ELF-1 (cell line): ENCODE results near the gene CDX1.

Source experiments
- DNase-seq: peaks from one replicate; pipeline ENCODE4 v3.0.0-alpha.2; 2016; ENCODE audit warnings: low read depth, low spot score

The CDX1 gene

GRCh38 chr5:150162142-150162513, 4.5 kb upstream of the CDX1 start:
- DNase-seq, result peak; percentile 64

DNA sequence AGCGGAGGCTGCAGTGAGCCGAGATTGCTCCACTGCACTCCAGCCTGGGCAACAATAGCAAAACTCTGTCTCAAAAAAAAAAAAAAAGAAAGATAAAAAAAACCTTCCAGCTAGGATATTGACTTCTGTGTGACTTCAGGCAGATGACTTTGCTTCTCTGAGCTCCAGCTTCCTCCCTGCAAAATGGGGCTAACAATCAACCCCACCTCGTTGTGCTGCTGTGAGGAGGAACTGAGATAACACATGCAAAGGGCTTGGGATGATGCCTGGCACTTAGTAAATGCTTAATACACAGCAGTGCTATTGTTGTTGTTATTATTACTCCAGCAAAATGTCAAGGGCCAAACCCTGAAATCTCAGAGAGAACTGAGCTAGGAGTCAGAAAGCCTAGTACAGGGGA, 3.5 kb upstream of the CDX1 start:
- no peak for DNase-seq

GRCh38 chr5:150163547-150164059, 3.0 kb upstream of the CDX1 start:
- peak; percentile 81 for DNase-seq

GRCh38 chr5:150164211-150164980, 2.2 kb upstream of the CDX1 start:
- DNase-seq, result no peak

GRCh38 chr5:150166037-150166649, 435 bp upstream of the CDX1 start:
- no peak for DNase-seq

- DNase-seq, result peak; percentile 80
These were observed 903 bp downstream of the CDX1 start for GRCh38 chr5:150167512-150167850.

DNA sequence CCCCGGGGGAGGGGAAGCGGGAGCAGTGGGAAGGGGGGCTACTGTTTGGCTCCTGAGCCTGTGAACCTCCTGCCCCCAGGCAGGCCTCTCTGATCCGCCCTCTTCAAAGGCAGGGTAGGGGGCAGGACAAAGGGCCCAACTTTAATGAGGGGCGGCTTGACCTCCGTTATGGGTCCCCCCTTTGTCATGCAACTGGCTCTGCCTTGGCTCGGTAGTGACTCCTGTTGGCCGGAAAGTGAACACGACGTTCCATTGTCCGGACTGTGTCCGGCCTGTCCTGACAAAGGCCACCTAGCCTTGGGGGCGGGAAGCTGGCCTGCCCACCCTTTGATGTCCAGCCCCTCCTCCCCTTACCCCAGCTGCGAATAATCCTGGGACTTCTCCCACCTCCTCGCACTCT, 1.3 kb downstream of the CDX1 start:
- peak; percentile 78 for DNase-seq

DNA sequence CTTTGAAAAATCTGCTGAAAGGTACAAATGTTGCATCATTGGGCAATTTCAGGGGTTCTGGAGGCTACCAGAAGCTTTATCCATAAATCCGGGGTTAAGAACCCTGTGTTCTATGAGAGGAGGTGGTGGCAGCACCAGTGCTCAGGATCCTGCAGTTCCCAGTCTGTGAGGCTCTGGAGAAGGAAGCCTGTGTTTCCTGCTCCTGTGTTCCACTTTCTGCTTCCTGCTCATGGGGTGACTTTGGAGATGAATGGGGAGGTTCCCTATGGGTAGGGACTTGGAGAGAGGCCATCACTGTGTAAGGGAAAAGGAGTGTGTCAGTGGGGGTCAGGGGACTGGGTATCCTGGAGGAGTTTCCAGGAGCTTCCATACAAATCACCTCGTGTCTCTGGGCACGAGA, 2.3 kb downstream of the CDX1 start:
- DNase-seq, result no peak

- no peak for DNase-seq
These were observed 5.6 kb downstream of the CDX1 start for GRCh38 chr5:150172145-150172544.

GRCh38 chr5:150172556-150172955, 6.0 kb downstream of the CDX1 start:
- no peak for DNase-seq

- no peak for DNase-seq
These were observed 6.6 kb downstream of the CDX1 start for GRCh38 chr5:150173161-150173560.

DNA sequence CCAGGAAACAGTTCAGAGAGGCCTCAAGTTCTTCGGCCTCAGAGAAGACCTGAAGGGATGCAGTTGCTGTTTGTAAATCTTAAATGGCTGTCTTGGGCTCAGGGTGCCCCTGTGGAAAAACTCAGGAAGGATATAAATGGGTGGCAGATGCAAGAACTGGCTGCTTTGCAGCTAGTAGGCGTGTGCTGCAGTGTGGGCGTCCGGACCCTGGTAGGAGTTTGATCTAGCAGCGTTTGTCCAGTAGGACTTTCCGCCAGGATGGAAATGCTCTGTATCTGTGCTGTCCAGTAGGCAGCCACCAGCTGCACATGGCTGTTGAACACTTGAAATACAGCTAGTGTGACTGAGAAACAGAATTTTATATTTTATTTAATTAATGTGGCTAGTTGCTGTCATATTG, 7.7 kb downstream of the CDX1 start:
- DNase-seq, result no peak

DNA sequence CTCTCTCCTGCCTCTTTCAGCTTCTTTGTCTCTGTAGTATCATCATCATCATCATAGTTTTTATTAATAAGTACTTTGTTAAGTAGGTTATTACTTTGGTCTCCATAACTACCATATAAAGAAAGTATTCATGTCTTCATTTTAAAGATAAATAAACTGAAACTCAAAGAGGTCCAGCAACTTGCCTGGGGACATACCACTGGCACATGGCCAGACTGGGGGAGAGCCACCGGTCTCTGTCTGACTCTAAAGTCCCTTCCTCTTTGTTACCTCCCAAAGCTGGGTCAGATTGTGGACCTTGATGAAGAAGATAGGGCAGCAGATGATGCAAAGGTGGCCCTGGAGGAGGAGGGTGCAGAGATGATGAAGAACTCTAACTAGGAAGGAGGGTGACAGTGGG, 8.5 kb downstream of the CDX1 start:
- DNase-seq, result no peak

DNA sequence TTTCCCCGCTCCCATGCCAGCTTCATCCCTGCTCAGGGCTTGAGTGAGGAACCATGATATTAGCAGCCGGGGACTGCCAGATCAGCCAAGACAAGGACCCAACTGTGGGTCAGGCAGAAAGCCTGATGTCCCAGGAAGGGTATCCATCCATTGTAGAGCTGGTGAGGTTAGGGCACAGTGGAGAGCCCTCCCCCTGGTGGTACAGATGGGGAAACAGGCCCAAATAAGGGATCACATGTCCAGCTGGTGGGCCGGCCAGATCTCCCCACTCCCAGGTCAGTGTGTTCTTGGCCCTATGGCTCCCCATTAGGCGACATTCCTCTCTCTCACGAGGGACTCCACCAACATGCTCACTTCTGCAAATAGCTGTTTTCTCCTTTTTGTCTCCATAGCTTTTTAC, 9.0 kb downstream of the CDX1 start:
- DNase-seq, result peak; percentile 78

GRCh38 chr5:150176745-150177477, 10.3 kb downstream of the CDX1 start:
- no peak for DNase-seq

GRCh38 chr5:150177721-150178120, 11.1 kb downstream of the CDX1 start:
- DNase-seq, result no peak

- DNase-seq, result no peak
These were observed 11.7 kb downstream of the CDX1 start for GRCh38 chr5:150178262-150178661.

- no peak for DNase-seq
These were observed 12.5 kb downstream of the CDX1 start for GRCh38 chr5:150179019-150179620.

DNA sequence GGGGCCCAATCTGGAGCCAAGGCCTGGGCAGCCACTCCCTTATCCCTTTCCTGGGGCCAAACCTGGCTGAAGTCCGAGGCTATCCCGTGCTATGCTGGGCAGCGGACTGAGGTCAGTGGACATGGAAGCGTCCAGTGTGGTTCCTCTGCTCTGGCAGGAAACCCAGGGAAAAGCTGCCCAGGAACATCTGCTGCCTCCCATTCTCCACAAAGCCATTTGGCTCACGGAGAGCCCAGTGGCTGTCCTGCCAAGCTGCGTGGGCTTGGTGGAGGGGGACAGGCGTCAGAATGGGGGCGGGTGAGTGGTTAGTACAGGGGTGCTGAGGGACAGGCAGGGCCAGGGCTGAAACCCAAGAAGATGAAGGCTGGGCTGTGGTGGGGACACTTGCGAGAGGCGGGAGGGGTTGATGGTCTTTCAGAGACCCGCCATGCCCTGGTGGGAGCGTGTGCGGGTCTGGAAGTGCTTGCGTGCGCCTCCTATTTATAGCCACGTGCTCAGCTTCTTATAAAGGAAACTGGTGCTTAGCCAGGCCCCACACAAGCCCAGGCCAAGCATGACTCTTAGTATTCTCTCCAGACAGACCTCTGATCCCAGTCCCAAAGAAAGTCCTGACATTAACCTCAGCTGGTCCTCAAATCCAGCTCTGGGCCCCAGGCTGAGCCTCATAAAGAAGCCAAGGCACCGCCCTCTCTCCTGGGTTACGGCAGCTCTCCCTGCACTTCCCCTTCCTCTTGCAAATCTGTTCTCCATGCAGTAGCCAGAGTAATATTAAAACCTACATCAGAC, 13.9 kb downstream of the CDX1 start:
- DNase-seq, result no peak

DNA sequence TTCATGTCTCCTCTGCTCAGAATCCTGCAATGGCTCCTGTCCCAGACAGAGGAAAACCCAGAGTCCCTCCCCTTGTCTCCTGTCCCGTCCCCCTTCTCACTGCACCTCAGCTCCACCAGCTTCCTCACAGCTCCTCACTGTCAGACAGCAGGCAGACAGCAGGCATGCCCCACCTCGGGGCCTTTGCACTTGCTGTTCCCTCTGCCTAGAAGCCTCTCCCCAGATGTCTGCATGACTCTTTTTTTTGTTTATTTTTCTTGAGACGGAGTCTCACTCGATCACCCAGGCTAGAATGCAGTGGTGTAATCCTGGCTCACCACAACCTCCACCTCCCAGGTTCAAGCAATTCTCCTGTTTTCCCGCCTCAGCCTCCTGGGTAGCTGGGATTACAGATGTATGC, 14.4 kb downstream of the CDX1 start:
- no peak for DNase-seq

DNA sequence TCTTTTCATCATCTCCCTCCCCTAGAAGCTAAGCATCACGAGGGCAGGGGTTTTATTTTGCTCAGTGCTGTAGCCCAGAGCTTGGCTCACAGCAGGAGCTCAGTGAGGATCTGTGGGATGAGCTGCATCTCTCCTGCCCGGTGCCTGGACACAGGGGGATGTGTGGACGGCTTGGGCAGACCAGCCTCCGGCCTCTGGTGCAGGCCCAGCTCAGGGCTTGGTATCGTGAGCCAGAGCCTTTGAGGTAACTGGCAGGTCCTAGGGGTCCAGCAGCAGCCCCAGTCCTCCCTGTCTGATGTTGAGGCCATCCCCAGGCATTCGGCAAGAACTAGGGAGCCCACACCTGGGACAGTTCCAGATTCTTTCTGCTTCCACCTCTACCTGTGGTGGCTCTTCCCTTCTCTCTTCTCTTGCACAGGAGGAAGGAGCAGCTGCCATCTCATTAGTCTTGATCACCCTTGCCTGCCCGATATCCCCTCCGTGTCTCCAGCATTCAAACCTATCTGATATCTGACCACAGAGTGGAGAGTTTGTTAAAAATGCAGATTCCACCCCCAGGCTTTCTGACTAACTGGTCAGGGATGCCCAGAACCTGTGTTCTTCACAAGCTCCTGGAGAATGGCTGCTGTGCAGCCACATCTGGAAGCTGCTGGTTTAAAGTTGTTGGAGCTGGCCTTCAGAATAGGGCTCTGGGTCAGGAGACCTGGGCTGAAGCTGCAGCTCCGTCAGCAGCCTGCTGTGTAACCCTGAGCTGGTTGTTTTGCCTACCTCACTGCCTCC, 15.4 kb downstream of the CDX1 start:
- no peak for DNase-seq
